Activated CD4-positive, CD25-positive, alpha-beta regulatory T cell treated with anti-CD3 and anti-CD28 coated beads, Interleukin-2, amount 50 U/mL, for 16 hours (primary cell): Measurements from ENCODE around the gene GPC1.

Experiments used
- DNase-seq: peaks from one replicate; pipeline ENCODE4 v3.0.0-alpha.2; 2020; ENCODE audit warnings: low read depth, low spot score

Gene GPC1

DNA sequence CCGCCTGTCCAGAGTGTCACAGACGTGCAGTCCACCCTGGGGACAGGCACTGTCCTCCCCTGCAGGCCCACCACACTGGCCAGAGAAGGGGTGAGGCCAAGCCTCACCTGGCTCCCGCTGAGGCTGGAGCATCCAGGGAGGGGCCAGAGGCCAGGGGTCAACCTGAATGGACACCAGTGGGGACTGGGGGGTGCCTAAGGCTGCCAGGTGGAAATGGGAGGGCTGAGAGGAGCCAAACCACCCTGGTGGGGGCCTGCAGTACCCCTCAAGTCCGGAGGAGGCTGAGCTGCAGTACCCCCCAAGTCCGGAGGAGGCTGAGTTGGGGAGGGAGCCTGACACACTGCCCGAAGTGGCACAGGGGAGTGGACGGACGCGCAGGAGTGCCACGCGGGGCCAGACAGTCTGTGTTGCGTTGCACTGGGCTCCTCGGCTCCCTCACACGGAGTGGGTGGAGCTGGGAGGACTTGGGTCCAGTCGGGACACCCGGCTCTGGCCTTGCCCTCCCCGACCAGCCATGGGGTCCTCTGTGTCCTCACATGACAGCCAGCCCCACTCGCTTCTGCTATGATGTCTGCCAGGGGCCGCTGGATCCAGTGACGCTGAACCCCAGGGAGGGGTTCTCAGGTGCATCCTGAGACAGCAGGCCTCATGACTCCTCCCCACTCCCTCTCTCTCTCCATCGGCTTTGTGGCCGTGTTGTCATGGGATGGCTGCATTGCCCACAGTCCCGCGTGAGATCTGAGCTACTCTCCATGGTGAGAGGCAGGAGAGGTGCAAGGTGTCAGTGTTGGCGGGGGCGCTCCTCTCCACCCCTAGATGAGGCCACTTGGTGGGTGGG is 22.3 kb upstream of the GPC1 start:
- no peak for DNase-seq

DNA sequence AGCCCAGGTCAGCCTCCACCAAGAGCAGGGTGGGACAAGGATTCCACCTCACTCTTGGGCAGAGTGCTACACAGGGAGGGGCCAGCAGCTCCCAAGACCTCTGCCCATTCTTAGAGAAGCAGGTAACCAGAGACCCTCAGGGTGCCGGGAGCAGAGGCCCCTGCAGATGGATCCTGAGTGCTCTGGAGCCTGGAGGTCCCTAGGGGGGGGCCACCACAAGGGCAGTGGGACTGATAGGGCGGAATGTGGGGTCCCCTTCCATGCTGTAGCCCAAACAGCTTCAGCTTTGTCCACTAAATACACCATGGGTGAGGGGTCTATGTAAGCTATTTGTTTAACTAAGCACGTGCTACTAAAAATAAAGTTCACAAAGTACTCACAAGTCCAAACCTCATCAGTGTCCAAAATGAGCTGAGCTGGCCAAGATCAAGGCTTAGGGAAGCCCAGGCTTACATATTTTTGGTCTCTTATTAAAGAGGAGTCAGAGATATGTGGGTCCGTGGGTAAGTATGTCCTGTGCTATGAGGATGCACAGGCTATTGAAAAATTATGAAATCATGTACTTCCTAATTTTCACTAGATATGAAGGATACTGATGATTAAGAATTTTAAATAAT is 21.5 kb upstream of the GPC1 start:
- no peak for DNase-seq

DNA sequence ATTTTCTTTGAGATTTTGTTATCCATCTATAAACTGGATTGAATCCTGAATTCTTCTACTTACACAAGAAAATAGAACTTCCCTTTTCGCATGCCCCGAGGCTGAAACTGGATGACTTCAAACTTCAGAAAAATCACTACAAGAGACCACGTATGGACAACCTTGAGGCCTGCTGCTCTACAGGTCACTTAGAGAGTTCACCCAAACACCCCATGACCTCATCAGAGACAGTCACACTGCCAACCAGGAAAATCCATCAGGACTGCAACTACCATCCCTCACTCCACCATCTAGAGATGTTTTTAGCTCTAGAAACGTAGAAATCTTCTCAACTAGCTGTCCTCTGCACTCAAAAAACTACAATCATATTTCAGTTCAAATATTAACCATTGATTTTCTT is 18.6 kb upstream of the GPC1 start:
- no peak for DNase-seq

DNA sequence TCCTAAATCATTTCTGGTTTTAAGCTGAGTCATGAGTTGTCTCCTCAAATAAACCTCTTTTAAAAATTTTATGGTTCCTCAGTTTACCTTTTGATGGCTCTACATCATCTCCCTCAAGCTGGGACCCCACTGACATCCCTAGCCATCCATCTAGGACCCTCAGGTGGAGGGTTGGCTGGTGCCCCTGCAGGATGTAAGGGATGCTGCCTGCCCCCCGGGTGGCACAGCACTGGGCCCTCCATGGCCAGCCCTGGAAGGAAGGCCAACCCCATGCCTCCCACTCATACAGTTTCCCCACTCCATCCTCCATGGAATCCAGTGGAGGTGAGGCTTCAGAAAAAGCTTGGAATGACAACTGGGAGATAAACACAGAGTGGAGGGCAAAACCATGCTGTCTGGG is 17.2 kb upstream of the GPC1 start:
- DNase-seq, result no peak

DNA sequence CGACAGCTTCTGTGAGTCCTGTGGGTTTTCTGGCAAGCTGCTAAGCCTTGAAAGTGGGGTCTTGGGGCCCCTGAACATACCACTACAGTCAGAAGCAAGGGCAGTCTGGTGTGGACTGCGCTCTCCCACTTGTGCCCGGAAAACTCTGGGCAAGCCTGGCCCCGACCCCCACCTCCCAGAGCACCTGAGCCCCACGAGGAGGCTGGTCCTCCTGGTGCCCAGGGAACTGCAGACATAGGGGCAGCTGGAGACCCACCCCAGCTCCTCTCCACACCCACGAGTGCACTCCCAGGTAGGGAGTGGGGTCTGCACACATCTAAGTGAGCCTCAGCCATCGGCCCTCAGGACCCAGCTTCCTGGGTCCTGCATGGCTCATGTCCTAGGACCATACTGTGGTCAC is 16.2 kb upstream of the GPC1 start:
- no peak for DNase-seq

DNA sequence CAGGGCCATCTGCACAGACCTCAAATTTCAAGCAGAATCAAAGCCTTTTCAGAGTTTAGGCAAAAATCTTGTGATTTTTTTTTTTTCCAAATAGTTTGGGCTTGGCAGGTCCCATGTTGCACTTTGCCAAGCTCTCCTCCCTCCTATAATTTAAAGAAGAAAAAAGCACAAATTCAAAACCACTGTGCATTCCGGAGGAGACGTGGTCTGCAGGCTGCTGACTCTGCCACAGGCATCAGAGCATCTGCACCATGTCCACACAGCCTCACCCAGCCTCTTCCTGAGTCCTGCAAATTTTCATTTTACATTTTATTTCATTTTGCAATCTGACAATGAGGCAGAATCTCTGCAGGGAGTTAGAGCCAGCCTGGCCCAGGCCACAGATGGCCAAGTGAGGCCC is 15.7 kb upstream of the GPC1 start:
- DNase-seq, result no peak

DNA sequence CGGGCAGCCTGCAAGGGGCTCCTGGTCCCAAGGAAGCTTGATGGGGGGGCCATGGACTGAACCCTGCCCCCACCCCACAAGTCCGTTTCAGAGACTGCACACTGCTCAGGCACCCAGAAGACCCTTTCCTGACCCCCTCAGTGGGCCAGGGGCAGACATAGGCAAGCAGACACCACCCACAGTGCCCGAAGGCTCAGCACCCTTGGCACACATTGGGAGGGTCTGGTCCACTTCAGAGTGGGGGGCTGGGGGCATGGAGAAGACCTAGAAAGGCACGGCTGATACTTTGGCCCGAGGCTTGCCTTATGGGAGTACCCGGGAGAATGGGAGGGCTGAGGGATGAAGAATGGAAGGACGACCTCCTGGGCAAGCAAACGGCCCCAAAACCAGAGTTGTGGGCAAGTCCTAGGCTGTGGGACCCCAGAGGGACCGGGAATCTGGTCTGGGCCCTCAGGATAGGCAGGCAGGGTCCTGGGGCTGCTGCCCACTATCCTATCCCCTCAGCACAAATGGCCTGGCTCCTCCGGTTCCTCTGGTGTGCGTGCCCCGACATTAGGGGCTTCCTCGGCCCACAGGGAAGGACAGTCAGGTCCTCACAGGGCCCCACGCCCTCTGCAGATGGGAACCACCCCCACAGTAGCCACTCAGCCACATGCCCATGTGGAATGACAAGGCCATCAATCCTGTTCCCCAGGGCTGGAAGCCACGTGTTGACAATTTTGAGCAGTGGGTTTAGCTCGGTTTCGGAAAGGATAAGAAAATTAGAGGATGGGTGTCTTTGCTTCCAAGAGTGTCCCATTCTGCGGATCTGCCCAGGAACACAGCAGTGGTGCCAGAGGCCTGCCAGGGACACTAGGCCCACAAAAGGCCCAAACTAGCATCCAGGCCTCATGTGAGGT is 15.0 kb upstream of the GPC1 start:
- no peak for DNase-seq

DNA sequence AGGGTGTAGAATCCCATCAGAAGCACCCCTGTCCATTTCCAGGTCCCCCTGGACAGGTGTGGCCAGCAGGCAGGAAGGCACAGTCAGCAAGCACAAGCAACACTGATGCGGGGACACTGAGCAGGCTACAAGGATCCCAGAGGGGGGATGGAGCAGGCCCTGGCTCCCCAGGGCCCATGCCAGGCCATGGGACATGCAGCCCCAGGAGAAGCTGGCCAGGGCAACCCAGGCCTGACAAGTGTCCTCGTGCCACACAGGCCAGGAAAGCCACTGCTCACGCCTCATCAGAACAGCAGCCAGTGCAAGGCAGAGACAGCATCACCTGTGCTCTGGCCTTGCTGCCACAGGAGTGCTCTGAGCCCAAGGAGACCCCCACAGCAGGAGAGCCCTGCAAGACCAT is 14.1 kb upstream of the GPC1 start:
- no peak for DNase-seq

DNA sequence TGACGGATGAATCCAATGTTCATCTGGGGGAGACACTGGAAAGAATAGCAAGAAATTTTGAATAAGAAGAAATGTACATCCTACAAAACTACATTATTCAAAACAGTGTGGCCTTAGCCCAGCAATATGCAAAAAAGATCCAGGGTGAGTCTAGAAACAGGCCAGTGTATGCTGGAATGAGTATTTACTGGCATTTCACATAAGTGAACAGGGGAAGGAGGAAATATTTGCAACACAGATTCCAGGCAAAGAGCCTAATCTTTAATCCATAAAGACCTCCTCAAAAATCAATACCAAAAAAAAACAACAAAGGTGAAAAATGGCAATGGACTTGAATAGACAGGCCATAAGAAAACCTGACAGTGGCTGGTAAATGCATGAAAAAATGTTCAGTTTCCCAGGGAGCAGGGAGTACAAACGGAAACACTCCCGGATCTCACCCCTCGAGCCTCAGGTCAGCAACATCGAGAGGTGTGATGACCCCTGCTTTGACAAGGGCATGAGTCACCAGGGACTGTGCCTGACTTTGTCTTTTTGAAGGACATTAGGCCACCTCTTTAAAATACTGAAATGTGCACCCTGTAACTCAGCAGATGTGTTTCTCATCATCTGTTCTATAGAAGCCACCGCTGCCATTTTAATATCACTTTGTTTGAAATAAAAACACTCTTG is 12.7 kb upstream of the GPC1 start:
- DNase-seq, result no peak

DNA sequence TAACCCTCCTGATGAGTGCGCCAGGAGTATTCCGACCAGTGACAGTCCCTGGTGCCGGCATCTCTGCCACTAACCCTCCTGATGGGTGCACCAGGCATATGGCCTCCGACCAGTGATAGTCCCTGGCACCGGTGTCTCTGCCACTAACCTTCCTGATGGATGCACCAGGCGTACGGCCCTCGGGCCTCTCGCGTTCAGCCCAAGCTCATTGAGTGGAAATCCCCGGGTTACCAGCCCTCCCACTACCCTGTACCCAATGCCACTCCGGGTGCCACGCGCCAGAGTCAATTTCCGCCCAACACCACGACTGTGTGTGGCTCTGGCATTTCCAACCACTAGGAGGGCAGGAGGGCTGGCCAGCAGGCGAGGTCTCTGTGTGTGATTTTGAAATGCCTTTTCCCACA is 11.7 kb upstream of the GPC1 start:
- no peak for DNase-seq

DNA sequence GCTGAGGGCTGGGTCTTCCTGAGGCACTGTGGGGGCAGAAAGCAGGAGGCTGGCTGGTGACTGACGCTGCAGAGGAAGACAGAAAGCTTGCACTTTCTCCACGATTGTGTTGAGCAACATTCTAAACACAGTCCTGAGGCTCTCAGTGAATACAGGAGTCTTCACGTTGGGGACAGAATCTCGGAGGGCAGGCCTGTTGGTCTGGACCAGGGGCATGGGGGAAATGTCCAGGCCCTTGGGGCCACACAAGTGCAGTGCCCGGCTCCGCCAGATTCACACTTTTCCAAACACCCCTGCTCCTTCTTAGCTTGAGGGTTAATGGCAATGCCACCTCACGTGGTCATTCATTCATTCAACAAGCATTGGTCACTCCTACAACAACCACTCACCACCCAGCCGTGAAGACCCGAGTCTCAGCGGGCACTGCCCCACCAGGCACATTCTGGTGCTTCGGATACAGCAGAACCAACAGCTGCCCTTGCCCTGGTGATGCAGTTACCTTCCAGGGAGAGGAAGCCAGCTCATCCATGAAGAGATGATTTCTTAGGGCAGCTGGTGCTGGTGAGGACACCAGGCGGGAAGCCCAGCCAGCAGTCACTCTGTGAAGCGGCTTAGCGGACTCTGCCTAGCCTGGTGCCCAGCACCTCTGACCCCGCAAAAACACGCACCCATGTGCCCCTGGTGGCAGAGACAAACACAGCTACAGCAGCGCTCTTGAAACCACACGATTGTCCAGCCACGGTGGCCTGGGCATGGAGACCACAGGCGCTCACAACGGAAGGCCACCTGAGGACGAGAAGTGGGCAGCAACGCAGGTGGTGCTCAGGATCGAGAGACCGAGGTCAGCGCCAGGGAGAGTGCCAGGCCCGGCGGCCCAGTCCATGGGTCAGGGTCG is 10.9 kb upstream of the GPC1 start:
- no peak for DNase-seq

DNA sequence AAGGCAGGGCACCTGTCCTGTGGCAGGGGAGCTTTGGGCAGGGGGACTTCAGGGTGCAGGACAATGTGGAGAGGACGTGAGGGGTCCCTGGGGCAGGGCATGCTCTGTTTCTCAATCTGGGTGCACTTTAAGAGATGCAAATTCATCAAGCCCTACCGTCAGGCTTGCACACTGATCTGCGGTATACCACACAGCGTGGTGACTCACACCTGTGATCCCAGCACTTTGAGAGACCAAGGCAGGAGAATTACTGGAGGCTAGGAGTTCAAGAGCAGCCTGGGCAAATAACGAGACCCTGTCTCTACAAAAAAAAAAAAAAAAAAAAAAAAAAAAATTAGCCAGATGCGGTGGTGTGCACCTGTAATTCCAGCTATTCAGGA is 10.2 kb upstream of the GPC1 start:
- no peak for DNase-seq

DNA sequence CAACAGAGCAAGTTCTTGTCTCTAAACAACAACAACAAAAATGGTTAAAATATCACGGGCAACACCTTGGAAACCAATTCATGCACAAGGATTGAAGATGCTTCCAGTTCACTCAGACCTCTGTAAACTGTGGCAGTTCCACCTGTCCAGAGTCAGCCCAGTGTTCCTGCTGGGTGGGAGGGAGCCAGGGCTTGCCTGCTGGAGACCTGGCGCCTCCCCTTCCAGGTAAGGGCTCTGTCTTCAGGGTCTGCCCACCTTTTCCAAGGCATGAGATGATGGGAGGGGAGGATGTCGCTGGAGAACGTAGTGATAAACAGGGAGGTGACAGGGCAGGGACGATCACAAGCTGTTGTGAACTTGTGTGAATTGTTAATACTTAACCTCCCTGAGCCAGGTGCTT is 9.8 kb upstream of the GPC1 start:
- no peak for DNase-seq

DNA sequence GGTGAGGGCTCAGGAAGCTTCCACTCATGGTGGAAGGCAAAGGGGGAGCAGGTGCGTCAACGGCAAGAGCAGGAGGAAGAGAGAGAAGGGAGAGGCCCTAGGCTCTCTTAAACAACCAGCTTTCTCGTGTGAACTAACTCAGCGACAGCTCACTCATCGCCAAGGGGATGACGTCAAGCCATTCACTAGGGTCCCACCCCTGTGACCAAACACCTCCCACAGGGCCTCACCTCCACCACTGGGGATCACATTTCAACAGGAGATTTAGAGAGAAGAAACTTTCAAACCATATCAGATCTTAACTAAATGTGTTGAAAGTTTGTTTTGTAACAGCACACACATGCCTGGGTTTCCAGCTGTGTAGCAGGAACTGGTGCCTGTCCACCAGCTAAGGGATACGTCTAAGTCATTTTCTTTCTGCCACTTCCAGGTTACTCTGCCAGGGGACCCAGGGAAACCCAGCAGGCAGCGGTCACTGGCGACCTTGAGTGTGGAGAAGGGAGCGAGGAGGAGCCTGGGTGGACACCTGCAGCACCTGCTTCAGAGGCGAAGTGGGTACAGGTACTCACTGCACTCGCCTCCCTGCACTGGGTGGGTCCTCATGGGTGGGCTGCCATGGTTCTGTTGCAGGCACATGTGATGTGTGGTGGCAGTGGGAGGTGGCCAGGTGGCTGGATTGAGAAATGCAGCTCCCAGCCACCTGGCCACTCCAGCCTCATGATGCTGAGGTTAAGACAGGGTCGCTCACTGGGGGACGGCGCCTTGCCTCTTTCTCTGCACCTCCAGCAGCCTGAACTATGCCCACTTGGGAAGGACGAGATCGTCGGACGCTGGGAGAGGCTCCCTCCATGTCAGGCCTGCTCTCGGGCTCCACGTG is 8.4 kb upstream of the GPC1 start:
- no peak for DNase-seq

DNA sequence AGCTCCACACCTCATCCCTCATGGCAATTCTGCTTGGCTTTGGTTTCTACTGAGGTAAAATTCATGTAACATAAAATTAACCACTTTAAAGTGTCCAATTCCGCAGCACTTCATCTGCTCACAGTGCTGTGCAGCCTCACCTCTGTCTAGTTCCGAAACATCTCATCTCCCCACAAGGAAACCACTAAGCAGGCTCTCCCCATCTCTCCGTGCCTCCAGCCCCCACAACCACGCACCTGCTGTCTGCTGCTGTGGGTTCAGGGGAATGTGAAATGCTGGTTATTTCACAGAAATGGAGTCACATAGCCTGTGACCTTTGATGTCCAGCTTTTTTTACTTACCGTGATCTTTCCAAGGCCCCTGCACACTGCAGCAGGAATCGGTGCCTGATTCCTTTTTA is 7.7 kb upstream of the GPC1 start:
- no peak for DNase-seq

DNA sequence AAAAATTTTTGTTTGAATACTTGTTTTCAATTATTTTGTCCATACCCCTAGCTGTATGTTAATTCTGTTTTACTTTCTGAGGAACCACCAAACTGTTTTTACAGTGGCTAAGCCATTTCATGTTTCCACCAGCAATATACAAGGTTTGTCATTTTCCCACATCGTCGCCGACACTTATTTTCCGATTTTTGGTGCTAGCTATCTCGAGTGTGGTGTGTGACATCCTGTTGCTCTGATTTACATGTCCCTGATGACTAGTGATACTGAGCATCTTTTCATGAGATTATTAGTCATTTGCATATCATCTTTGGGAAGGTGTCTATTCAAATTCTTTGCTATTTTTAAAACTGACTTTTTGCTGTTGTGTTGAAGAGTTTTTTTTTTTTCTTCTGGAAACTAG is 7.2 kb upstream of the GPC1 start:
- no peak for DNase-seq

DNA sequence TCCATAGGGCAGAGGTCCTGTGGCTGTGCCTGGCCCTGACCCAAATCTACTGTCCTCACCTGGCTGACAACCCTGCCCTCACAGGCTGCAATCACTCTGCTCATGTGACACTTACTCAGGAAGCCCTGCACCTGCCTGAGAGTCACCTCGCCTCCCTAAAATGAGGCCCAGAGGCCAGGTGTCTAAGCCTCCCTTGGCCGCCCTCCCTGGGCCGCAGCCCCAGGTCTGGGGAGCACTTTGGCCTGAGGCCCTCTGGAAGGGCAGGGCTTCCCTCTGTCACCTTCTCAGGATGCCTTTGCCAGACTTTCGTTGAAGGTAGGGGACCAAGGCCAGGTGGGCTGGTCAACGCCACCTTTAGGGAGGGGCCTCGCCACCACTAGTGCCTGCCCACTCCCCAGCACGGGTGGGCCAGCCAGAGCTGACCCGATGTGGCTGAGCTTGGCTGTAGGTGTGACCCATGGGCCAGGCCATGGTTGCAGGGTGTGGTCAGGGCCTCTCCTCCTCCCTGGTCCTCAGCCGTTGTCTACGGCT is 6.1 kb upstream of the GPC1 start:
- no peak for DNase-seq

DNA sequence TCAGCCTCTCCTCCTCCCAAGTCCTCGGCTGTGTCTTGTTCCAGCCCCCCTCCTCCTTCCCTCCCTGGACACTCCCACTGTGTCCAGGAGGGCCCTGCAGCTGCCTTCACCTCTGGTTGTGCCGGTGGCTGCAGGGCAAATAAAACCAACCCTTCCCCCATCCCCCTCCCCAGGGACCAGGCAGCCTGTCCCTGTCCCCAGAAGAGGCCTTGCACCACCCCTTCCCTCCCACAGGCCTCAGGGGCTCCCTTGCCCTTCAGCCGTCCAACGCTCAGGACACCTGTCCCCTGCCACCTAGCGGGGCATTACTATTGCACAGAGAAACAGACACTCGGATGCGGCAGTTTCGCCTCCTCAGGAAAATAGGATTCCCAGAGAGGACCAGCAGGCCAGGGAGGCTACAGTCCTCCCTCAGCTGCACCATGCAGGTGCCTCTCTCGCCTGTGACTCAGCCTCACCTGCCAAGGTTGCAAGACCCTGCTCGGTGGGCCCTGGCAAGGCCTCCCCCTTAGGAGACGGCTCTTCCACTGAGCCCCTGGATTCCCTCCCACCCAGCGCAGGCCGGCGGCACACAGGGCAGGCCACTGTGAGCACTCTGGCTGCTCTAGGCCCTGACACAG is 5.5 kb upstream of the GPC1 start:
- no peak for DNase-seq

DNA sequence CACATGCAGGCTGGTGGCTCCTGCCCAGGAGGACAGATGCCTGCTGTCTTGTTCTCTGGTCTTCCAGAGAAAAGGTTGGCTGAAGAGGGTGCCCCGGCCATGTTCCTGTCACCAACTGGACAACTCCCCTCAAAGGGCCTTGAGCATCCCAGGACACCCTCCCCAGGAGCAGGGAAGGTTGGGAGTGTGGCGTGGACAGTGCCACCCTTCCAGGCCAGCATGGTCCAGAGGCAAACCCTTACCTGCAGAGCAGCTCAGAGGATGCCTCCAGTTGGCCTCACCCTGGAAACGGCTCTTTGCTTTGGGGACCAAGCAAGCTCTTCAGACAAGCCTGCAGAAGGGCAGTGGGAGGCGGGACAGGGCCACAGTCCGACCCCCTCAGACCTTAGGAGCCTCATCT is 4.9 kb upstream of the GPC1 start:
- DNase-seq, result no peak
